HEK293 (cell line): ENCODE data around the gene RPS15.

Source experiments
- CTCF ChIA-PET: fragments of 350-600 bp; formaldehyde crosslinking; extraction: SDS; loops from one replicate; lab custom pipeline; 2021; ENCODE audit warnings: antibody characterized with exemption; lab: Yijun Ruan, JAX
- POLR2A ChIA-PET: fragments of 300-600 bp; formaldehyde crosslinking; extraction: SDS; loops from one replicate; lab custom pipeline; 2020; ENCODE audit warnings: antibody characterized with exemption, inconsistent platforms; lab: Yijun Ruan, JAX
- H3K27ac ChIP-seq: fragments of 200-500 bp; sonication (Bioruptor generic); 2 replicates; pipeline ENCODE4 v1.5.1; 2014; ENCODE audit warnings: low read depth, low read length, control low read depth, inconsistent platforms; ENCODE audit errors: extremely low read depth
- H3K36me3 ChIP-seq, 2 experiments: fragments of 200-500 bp in 1 of 2; sonication (Bioruptor generic) in 1 of 2; 1 replicate in 1 of 2; 2 replicates in 1 of 2; pipeline ENCODE4 v1.5.1; 2014 to 2017; ENCODE audit warnings: inconsistent platforms in 2 of 2, low read length in 2 of 2; ENCODE audit not compliant: control insufficient read depth in 2 of 2, insufficient read depth in 1 of 2
- H3K4me1 ChIP-seq: fragments of 200-500 bp; sonication (Bioruptor generic); 2 replicates; pipeline ENCODE4 v1.5.1; 2014; ENCODE audit warnings: mild to moderate bottlenecking, low read length, inconsistent platforms; ENCODE audit not compliant: control insufficient read depth, insufficient read depth
- H3K4me3 ChIP-seq: 2 replicates; pipeline ENCODE4 v1.5.1; 2011; ENCODE audit warnings: low read depth, mild to moderate bottlenecking, control low read depth, low read length, moderate library complexity
- H3K9me3 ChIP-seq: fragments of 200-500 bp; sonication (Bioruptor generic); 2 replicates; pipeline ENCODE4 v1.5.1; 2014; ENCODE audit warnings: low read depth, low read length, inconsistent platforms; ENCODE audit not compliant: control insufficient read depth, insufficient read depth
- AEBP2 ChIP-seq: fragments of 450-650 bp; formaldehyde crosslinking; IDR thresholded peaks from 2 replicates; pipeline ENCODE4 v1.5.1; 2016; ENCODE audit warnings: missing biosample characterization, missing genetic modification characterization, borderline replicate concordance
- EGR2 ChIP-seq: fragments of 450-650 bp; formaldehyde crosslinking; IDR thresholded peaks from 2 replicates; pipeline ENCODE4 v1.5.1; 2016; ENCODE audit warnings: low read depth, missing biosample characterization, missing genetic modification characterization
- GFI1B ChIP-seq: fragments of 450-650 bp; formaldehyde crosslinking; IDR thresholded peaks from 2 replicates; pipeline ENCODE4 v1.5.1; 2016; ENCODE audit warnings: missing biosample characterization, missing genetic modification characterization
- GLIS1 ChIP-seq: fragments of 450-650 bp; formaldehyde crosslinking; IDR thresholded peaks from 2 replicates; pipeline ENCODE4 v1.5.1; 2016; ENCODE audit warnings: missing biosample characterization, missing genetic modification characterization
- GLIS2 ChIP-seq: fragments of 450-650 bp; formaldehyde crosslinking; IDR thresholded peaks from 2 replicates; pipeline ENCODE4 v1.5.1; 2016; ENCODE audit warnings: missing biosample characterization, missing genetic modification characterization
- KLF7 ChIP-seq: fragments of 450-650 bp; formaldehyde crosslinking; IDR thresholded peaks from 2 replicates; pipeline ENCODE4 v1.5.1; 2016; ENCODE audit warnings: missing biosample characterization, missing genetic modification characterization, borderline replicate concordance
- KLF9 ChIP-seq: fragments of 450-650 bp; formaldehyde crosslinking; IDR thresholded peaks from 2 replicates; pipeline ENCODE4 v1.5.1; 2016; ENCODE audit warnings: missing biosample characterization, missing genetic modification characterization, low read depth
- SCRT1 ChIP-seq: fragments of 450-650 bp; formaldehyde crosslinking; IDR thresholded peaks from 2 replicates; pipeline ENCODE4 v1.5.1; 2016; ENCODE audit warnings: missing biosample characterization, missing genetic modification characterization, borderline replicate concordance
- SCRT2 ChIP-seq: fragments of 450-650 bp; formaldehyde crosslinking; IDR thresholded peaks from 2 replicates; pipeline ENCODE4 v1.5.1; 2016; ENCODE audit warnings: missing biosample characterization, missing genetic modification characterization
- SP2 ChIP-seq: fragments of 450-650 bp; formaldehyde crosslinking; IDR thresholded peaks from 2 replicates; pipeline ENCODE4 v1.5.1; 2016; ENCODE audit warnings: missing biosample characterization, missing genetic modification characterization
- YY2 ChIP-seq: fragments of 450-650 bp; formaldehyde crosslinking; IDR thresholded peaks from 2 replicates; pipeline ENCODE4 v1.5.1; 2016; ENCODE audit warnings: missing biosample characterization, missing genetic modification characterization
- ZFHX2 ChIP-seq: fragments of 450-650 bp; formaldehyde crosslinking; conservative IDR thresholded peaks from 2 replicates; pipeline ENCODE4 v1.5.1; 2016; ENCODE audit warnings: missing biosample characterization, missing genetic modification characterization
- ZFP37 ChIP-seq: fragments of 450-650 bp; formaldehyde crosslinking; IDR thresholded peaks from 2 replicates; pipeline ENCODE4 v1.5.1; 2016; ENCODE audit warnings: missing biosample characterization, missing genetic modification characterization
- ZIC2 ChIP-seq: fragments of 450-650 bp; formaldehyde crosslinking; IDR thresholded peaks from 2 replicates; pipeline ENCODE4 v1.5.1; 2016; ENCODE audit warnings: missing biosample characterization, missing genetic modification characterization
- ZNF184 ChIP-seq: fragments of 450-650 bp; IDR thresholded peaks from 2 replicates; pipeline ENCODE4 v1.5.1; 2018; ENCODE audit warnings: missing biosample characterization, mild to moderate bottlenecking, missing genetic modification characterization
- ZNF561 ChIP-seq: fragments of 450-650 bp; IDR thresholded peaks from 2 replicates; pipeline ENCODE4 v1.5.1; 2018; ENCODE audit warnings: missing biosample characterization, missing genetic modification characterization, borderline replicate concordance
- ZNF600 ChIP-seq: fragments of 450-650 bp; formaldehyde crosslinking; IDR thresholded peaks from 2 replicates; pipeline ENCODE4 v1.5.1; 2016; ENCODE audit warnings: missing biosample characterization, missing genetic modification characterization
- ZNF768 ChIP-seq: fragments of 450-650 bp; formaldehyde crosslinking; IDR thresholded peaks from 2 replicates; pipeline ENCODE4 v1.5.1; 2018; ENCODE audit warnings: missing biosample characterization, mild to moderate bottlenecking, missing genetic modification characterization
- ZSCAN30 ChIP-seq: fragments of 450-650 bp; IDR thresholded peaks from 2 replicates; pipeline ENCODE4 v1.5.1; 2018; ENCODE audit warnings: missing biosample characterization, mild to moderate bottlenecking, missing genetic modification characterization, moderate library complexity
- TF ChIP-seq, protein P1 (sequence below): fragments of 450-650 bp; formaldehyde crosslinking; IDR thresholded peaks from 2 replicates; pipeline ENCODE4 v1.5.1; 2017; ENCODE audit warnings: missing biosample characterization, missing genetic modification characterization
- TF ChIP-seq, protein P2 (sequence below): fragments of 450-650 bp; formaldehyde crosslinking; IDR thresholded peaks from 2 replicates; pipeline ENCODE4 v1.5.1; 2017; ENCODE audit warnings: missing biosample characterization, missing genetic modification characterization
- TF ChIP-seq, protein P3 (sequence below): fragments of 450-650 bp; formaldehyde crosslinking; IDR thresholded peaks from 2 replicates; pipeline ENCODE4 v1.5.1; 2016; ENCODE audit warnings: missing biosample characterization, missing genetic modification characterization, low read depth
- TF ChIP-seq, protein P4 (sequence below): fragments of 450-650 bp; formaldehyde crosslinking; IDR thresholded peaks from 2 replicates; pipeline ENCODE4 v1.5.1; 2016; ENCODE audit warnings: missing biosample characterization, missing genetic modification characterization

The RPS15 gene

GRCh38 chr19:1429750-1430149 is 8.4 kb upstream of the RPS15 start (continued):
- no peak for TF ChIP-seq KLF7
- no peak for TF ChIP-seq SCRT1 (tag by site-specific recombination)
- TF ChIP-seq AEBP2 (tag by site-specific recombination), result no peak
- TF ChIP-seq, protein P1, sequence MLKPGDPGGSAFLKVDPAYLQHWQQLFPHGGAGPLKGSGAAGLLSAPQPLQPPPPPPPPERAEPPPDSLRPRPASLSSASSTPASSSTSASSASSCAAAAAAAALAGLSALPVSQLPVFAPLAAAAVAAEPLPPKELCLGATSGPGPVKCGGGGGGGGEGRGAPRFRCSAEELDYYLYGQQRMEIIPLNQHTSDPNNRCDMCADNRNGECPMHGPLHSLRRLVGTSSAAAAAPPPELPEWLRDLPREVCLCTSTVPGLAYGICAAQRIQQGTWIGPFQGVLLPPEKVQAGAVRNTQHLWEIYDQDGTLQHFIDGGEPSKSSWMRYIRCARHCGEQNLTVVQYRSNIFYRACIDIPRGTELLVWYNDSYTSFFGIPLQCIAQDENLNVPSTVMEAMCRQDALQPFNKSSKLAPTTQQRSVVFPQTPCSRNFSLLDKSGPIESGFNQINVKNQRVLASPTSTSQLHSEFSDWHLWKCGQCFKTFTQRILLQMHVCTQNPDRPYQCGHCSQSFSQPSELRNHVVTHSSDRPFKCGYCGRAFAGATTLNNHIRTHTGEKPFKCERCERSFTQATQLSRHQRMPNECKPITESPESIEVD (tag by site-specific recombination), result no peak
- no peak for TF ChIP-seq YY2

DNA sequence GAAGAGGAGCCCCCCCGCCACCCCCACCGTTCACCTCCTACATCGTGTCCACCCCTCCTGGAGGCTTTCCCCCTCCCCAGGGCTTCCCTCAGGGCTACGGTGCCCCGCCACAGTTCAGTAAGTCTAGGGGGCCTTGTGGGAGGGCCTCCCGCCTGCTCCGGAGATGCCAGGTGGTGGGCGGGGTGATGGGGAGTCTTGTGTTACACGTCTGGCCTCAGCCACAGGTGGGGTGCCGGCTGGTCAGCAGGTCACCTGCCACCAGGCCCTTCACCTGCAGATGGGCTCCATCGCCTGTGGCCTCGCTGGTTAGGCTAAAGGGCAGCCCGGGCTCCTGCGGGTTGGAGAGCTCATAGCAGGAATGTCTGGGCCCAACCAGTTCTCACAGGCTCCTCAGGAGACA is 8.0 kb upstream of the RPS15 start:
- CTCF ChIA-PET, result interaction anchor here (0.6 to 0.8 kb wide), 2 partner anchors 14 to 25 kb away, joined by 3 read pairs; no protein-coding TSS in a partner anchor
- H3K36me3 ChIP-seq, result peaks cover 17 to 87% of the 10 kb centered on the region in 2 experiments; a peak in 2 of 3 replicates
- TF ChIP-seq EGR2 (tag by site-specific recombination) (0 out of 2 replicates have a peak, but pooled peaks have one; percentile 24), GFI1B (tag by site-specific recombination) (no peak), GLIS1 (tag by site-specific recombination) (peak; percentile 92), SCRT2 (tag by site-specific recombination) (peak; percentile 56), SP2 (0 out of 2 replicates have a peak, but pooled peaks have one; percentile 8), GLIS2 (tag by site-specific recombination) (peak; percentile 48), SCRT1 (tag by site-specific recombination) (peak; percentile 74), ZNF768 (tag by site-specific recombination) (no peak), ZFHX2 (tag by site-specific recombination) (peak; percentile 34), KLF9 (tag by site-specific recombination) (no peak), ZSCAN30 (tag by site-specific recombination) (no peak)
- TF ChIP-seq, protein P2, sequence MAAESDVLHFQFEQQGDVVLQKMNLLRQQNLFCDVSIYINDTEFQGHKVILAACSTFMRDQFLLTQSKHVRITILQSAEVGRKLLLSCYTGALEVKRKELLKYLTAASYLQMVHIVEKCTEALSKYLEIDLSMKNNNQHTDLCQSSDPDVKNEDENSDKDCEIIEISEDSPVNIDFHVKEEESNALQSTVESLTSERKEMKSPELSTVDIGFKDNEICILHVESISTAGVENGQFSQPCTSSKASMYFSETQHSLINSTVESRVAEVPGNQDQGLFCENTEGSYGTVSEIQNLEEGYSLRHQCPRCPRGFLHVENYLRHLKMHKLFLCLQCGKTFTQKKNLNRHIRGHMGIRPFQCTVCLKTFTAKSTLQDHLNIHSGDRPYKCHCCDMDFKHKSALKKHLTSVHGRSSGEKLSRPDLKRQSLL (tag by site-specific recombination), result peak; percentile 16; the same call in 1 of the 2 replicates
- TF ChIP-seq, all 188 proteins: peak for 8
- Histone ChIP-seq H3K9me3 (no peaks in the 10 kb centered on the region), H3K4me1 (no peaks in the 10 kb centered on the region), H3K27ac (no peak overlapping the region), H3K4me3 (no peak overlapping the region)
- POLR2A ChIA-PET, result interaction anchor here (0.7 kb wide), 1 partner anchor 168 kb away, joined by 3 read pairs; no protein-coding TSS in a partner anchor

- CTCF ChIA-PET, result interaction anchor here (0.6 to 0.7 kb wide), 2 partner anchors 407 to 1779 kb away, joined by 3 to 4 read pairs; no protein-coding TSS in a partner anchor
Observed at GRCh38 chr19:1431759-1432506, 6.3 kb upstream of the RPS15 start.

More at GRCh38 chr19:1431759-1432506, 6.3 kb upstream of the RPS15 start:
- H3K36me3 ChIP-seq, result peaks cover 17 to 76% of the 10 kb centered on the region in 2 experiments; a peak in 2 of 3 replicates
- no peak overlapping the region for H3K4me3 ChIP-seq
- POLR2A ChIA-PET, result interaction anchor here (0.7 kb wide), 1 partner anchor 11 kb away, joined by 4 read pairs; no protein-coding TSS in a partner anchor
- H3K27ac ChIP-seq, result peak overlapping the region; percentile 5; the same call in 1 of the 2 replicates
- TF ChIP-seq ZNF184 (tag by site-specific recombination), result no peak
- 0 out of 2 replicates have a peak, but pooled peaks have one; percentile 7 for TF ChIP-seq ZIC2 (tag by site-specific recombination)
- TF ChIP-seq, protein P3, sequence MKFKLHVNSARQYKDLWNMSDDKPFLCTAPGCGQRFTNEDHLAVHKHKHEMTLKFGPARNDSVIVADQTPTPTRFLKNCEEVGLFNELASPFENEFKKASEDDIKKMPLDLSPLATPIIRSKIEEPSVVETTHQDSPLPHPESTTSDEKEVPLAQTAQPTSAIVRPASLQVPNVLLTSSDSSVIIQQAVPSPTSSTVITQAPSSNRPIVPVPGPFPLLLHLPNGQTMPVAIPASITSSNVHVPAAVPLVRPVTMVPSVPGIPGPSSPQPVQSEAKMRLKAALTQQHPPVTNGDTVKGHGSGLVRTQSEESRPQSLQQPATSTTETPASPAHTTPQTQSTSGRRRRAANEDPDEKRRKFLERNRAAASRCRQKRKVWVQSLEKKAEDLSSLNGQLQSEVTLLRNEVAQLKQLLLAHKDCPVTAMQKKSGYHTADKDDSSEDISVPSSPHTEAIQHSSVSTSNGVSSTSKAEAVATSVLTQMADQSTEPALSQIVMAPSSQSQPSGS (tag by site-specific recombination), result no peak
- TF ChIP-seq ZNF561 (tag by site-specific recombination), result no peak
- TF ChIP-seq ZFP37 (tag by site-specific recombination), result no peak
- TF ChIP-seq, protein P4, sequence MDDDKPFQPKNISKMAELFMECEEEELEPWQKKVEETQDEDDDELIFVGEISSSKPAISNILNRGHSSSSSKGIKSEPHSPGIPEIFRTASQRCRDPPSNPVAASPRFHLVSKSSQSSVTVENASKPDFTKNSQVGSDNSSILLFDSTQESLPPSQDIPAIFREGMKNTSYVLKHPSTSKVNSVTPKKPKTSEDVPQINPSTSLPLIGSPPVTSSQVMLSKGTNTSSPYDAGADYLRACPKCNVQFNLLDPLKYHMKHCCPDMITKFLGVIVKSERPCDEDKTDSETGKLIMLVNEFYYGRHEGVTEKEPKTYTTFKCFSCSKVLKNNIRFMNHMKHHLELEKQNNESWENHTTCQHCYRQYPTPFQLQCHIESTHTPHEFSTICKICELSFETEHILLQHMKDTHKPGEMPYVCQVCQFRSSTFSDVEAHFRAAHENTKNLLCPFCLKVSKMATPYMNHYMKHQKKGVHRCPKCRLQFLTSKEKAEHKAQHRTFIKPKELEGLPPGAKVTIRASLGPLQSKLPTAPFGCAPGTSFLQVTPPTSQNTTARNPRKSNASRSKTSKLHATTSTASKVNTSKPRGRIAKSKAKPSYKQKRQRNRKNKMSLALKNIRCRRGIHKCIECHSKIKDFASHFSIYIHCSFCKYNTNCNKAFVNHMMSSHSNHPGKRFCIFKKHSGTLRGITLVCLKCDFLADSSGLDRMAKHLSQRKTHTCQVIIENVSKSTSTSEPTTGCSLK (tag by site-specific recombination), result no peak
- peak; percentile 81; the same call in 1 of the 2 replicates for TF ChIP-seq ZNF600 (tag by site-specific recombination)
- TF ChIP-seq, all 188 proteins: peak for 2
- Histone ChIP-seq H3K4me1 (no peaks in the 10 kb centered on the region), H3K9me3 (no peaks in the 10 kb centered on the region)
